Keratinocyte (primary cell): ENCODE measurements around the gene ATXN7. TPM values are rescaled to one million over a fixed set of nuclear protein-coding genes. Genes with fewer than 3 reads are reported as not detected.

Source experiments
- DNase-seq: peaks from one replicate; pipeline ENCODE4 v3.0.0-alpha.2; 2011; ENCODE audit warnings: low read depth, missing footprints, low spot score
- FAIRE-seq: peaks from 2 replicates; lab custom pipeline; 2011; peaks lifted over from hg19 to GRCh38; lab: Jason Lieb, UNC
- H2AFZ ChIP-seq: 2 replicates; pipeline ENCODE4 v1.6.0; 2012; ENCODE audit warnings: low read length, control low read depth, inconsistent platforms; ENCODE audit not compliant: control insufficient read depth
- H3K27ac ChIP-seq: 2 replicates; pipeline ENCODE4 v1.5.1; 2011; ENCODE audit warnings: low read length; ENCODE audit not compliant: control insufficient read depth, insufficient read depth
- H3K27me3 ChIP-seq: 3 replicates; pipeline ENCODE4 v1.6.0; 2011; ENCODE audit warnings: low read length; ENCODE audit not compliant: control insufficient read depth, insufficient read depth; ENCODE audit errors: extremely low read depth
- H3K36me3 ChIP-seq, 2 experiments: 2 replicates in 1 of 2; 3 replicates in 1 of 2; pipeline ENCODE4 v1.5.1; 2011; ENCODE audit warnings: low read length in 2 of 2, mild to moderate bottlenecking in 1 of 2; ENCODE audit not compliant: control insufficient read depth in 2 of 2, insufficient read depth in 2 of 2; ENCODE audit errors: extremely low read depth in 1 of 2
- H3K4me1 ChIP-seq: 3 replicates; pipeline ENCODE4 v1.5.1; 2011; ENCODE audit warnings: low read length; ENCODE audit not compliant: control insufficient read depth, insufficient read depth; ENCODE audit errors: extremely low read depth
- H3K4me2 ChIP-seq: 3 replicates; pipeline ENCODE4 v1.6.0; 2011; ENCODE audit warnings: low read depth, low read length; ENCODE audit not compliant: control insufficient read depth, insufficient read depth; ENCODE audit errors: extremely low read depth
- H3K4me3 ChIP-seq, 3 experiments: fragments of 200-600 bp in 1 of 3; sonication (generic) in 1 of 3; 2 replicates in 2 of 3; 3 replicates in 1 of 3; pipeline ENCODE4 v1.5.1; 2011 to 2016; ENCODE audit warnings: low read length in 3 of 3, mild to moderate bottlenecking in 3 of 3, control low read depth in 2 of 3, inconsistent platforms in 1 of 3, low read depth in 1 of 3, mixed read lengths in 1 of 3, mixed run types in 1 of 3, moderate library complexity in 1 of 3; ENCODE audit not compliant: control insufficient read depth in 2 of 3, insufficient read depth in 2 of 3; ENCODE audit errors: extremely low read depth in 1 of 3
- H3K79me2 ChIP-seq: 2 replicates; pipeline ENCODE4 v1.6.0; 2012; ENCODE audit warnings: low read length; ENCODE audit not compliant: control insufficient read depth, insufficient read depth
- H3K9ac ChIP-seq: 3 replicates; pipeline ENCODE4 v1.6.0; 2011; ENCODE audit warnings: low read length; ENCODE audit not compliant: control insufficient read depth, insufficient read depth; ENCODE audit errors: extremely low read depth
- H3K9me1 ChIP-seq: 3 replicates; pipeline ENCODE4 v1.6.0; 2011; ENCODE audit warnings: low read length; ENCODE audit not compliant: control insufficient read depth, insufficient read depth; ENCODE audit errors: extremely low read depth
- H3K9me3 ChIP-seq: 2 replicates; pipeline ENCODE4 v1.5.1; 2012; ENCODE audit warnings: low read depth, low read length; ENCODE audit not compliant: control insufficient read depth
- H4K20me1 ChIP-seq: 3 replicates; pipeline ENCODE4 v1.6.0; 2011; ENCODE audit warnings: low read length; ENCODE audit not compliant: control insufficient read depth, insufficient read depth; ENCODE audit errors: extremely low read depth
- CTCF ChIP-seq, 3 experiments: IDR thresholded peaks in 1 of 3; conservative IDR thresholded peaks in 1 of 3; optimal IDR thresholded peaks in 1 of 3; 2 replicates in 2 of 3; 3 replicates in 1 of 3; pipeline versions ENCODE3 to v1.5.1; 2011; ENCODE audit warnings: low read length in 3 of 3, mild to moderate bottlenecking in 3 of 3, moderate library complexity in 2 of 3, control low read depth in 1 of 3, inconsistent platforms in 1 of 3; ENCODE audit not compliant: insufficient read depth in 2 of 3; ENCODE audit errors: extremely low read depth in 1 of 3
- EZH2 ChIP-seq: IDR thresholded peaks from one replicate; pipeline ENCODE4 v1.6.1; 2012; ENCODE audit warnings: inconsistent platforms, mild to moderate bottlenecking, low read length, moderate library complexity
- dilution Hi-C: fragments of 300-500 bp; cut with MboI; formaldehyde crosslinking; loops from one replicate; pipeline ENCODE4 v1.7.0; 2020; ENCODE audit warnings: low sequenced_read_pairs; ENCODE audit not compliant: extremely low pct_ligation_motif_present
- polyA plus RNA-seq, 5 experiments: library from polyadenylated mRNA; depleted of rRNA in 3 of 5; stranded (reverse) in 3 of 5; stranded (forward) in 1 of 5; unstranded in 1 of 5; fragments of >200 nt; gene quantifications; 1 replicate in 1 of 5; 2 replicates in 3 of 5; 3 replicates in 1 of 5; pipeline versions ENCODE4 v1.2.1 to v1.2.3, GENCODE V29; 2011 to 2012; ENCODE audit warnings: missing spikeins in 2 of 5, low read depth in 1 of 5, low replicate concordance in 1 of 5

Gene ATXN7
- polyA plus RNA-seq, 1 donor (not counting 4 experiments of a cell fraction or from before 2014, with no cell fraction given), result 8.8 TPM

GRCh38 chr3:63911509-63911872 is 47.8 kb downstream of the ATXN7 start:
- H3K27ac ChIP-seq, result peak overlapping the region; percentile 86
- H3K36me3 ChIP-seq, result peaks cover 3 to 7% of the 10 kb centered on the region in 2 experiments
- peaks cover 2% of the 10 kb centered on the region for H4K20me1 ChIP-seq
- peak overlapping the region; percentile 45 for H2AFZ ChIP-seq
- FAIRE-seq, result peak; percentile 59
- H3K4me1 ChIP-seq, result peaks cover 24% of the 10 kb centered on the region
- TF ChIP-seq CTCF (optimal IDR thresholded peaks at IDR 0.05 in 1 of 3, IDR thresholded peaks at IDR 0.05 in 1 of 3, conservative IDR thresholded peaks at IDR 0.05 in 1 of 3; ENCODE audit: extremely low read depth in 1 of 3, insufficient read depth in 2 of 3, low read length in 3 of 3), result no peak
- no peak for TF ChIP-seq EZH2
- DNase-seq, result no peak
- no peaks in the 10 kb centered on the region for H3K9me1 ChIP-seq
- H3K79me2 ChIP-seq, result peaks cover 20% of the 10 kb centered on the region
- no peaks in the 10 kb centered on the region for H3K9me3 ChIP-seq
- no peaks in the 10 kb centered on the region for H3K27me3 ChIP-seq
- H3K4me2 ChIP-seq, result peak overlapping the region; percentile 83
- dilution Hi-C loops, result no loop called here
- H3K9ac ChIP-seq, result peak overlapping the region; percentile 80
- peak overlapping the region; percentile 44 to 79 (median 68) for H3K4me3 ChIP-seq

GRCh38 chr3:63911873-63912767 is 48.5 kb downstream of the ATXN7 start, which contains the start of gene SCAANT1:
TSS of gene SCAANT1 (minus strand) at chr3:63912383.
- FAIRE-seq, result no peak
- H3K79me2 ChIP-seq, result peaks cover 21% of the 10 kb centered on the region
- dilution Hi-C loops, result no loop called here

More at GRCh38 chr3:63911873-63912767, 48.5 kb downstream of the ATXN7 start, which contains the start of gene SCAANT1:
- Histone ChIP-seq H3K36me3 (peaks cover 3 to 7% of the 10 kb centered on the region in 2 experiments), H3K4me1 (peaks cover 24% of the 10 kb centered on the region), H3K4me3 (peak within 1 kb of the TSS; percentile 44 to 79 (median 68)), H3K27ac (peak within 1 kb of the TSS; percentile 86), H2AFZ (peak within 1 kb of the TSS; percentile 45), H3K9me1 (no peaks in the 10 kb centered on the region), H4K20me1 (peaks cover 3% of the 10 kb centered on the region), H3K9me3 (no peaks in the 10 kb centered on the region), H3K4me2 (peak within 1 kb of the TSS; percentile 90), H3K27me3 (no peaks in the 10 kb centered on the region), H3K9ac (peak within 1 kb of the TSS; percentile 80)
- TF ChIP-seq CTCF (optimal IDR thresholded peaks at IDR 0.05 in 1 of 3, IDR thresholded peaks at IDR 0.05 in 1 of 3, conservative IDR thresholded peaks at IDR 0.05 in 1 of 3; ENCODE audit: extremely low read depth in 1 of 3, insufficient read depth in 2 of 3, low read length in 3 of 3), result no peak
- DNase-seq, result no peak
